Renal cortical epithelial cell (primary cell): ENCODE measurements around the gene OR51B6. TPM values are rescaled to one million over a fixed set of nuclear protein-coding genes. Genes with fewer than 3 reads are reported as not detected.
"Not testable (repeated sequence)": the region's sequence is repeated elsewhere in the genome, so short reads cannot be mapped to it uniquely, and the experiment has no call there.

Experiments used
- DNase-seq: peaks from one replicate; pipeline ENCODE4 v3.0.0-alpha.2; 2011; ENCODE audit warnings: low read depth
- total RNA-seq: library from RNA; depleted of rRNA; stranded (reverse); fragments of >200 nt; gene quantifications from 2 replicates; pipeline ENCODE4 v1.2.3, GENCODE V29; 2014

The OR51B6 gene
- total RNA-seq, 1 donor from 2014 or later = not detected

DNA sequence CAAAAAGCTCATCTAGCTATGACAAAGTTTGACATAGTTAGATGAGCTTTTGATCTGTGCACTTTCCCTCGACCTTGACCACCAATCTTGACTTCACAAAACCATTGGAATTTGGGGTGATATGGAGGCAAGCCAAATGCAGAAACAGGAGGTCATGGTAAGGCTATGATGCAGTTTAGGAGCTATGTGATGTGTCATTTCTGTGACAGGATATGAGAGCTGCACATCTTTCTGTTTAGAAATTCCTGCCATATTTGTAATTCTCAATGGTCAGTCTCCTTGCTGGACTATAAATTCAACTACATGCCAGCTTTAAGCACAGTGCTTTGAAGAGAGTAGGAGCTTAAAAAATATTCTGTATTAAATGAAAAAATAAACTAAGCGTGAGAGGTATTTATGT, 12.9 kb downstream of the OR51B6 start:
- peak; percentile 42 for DNase-seq

DNA sequence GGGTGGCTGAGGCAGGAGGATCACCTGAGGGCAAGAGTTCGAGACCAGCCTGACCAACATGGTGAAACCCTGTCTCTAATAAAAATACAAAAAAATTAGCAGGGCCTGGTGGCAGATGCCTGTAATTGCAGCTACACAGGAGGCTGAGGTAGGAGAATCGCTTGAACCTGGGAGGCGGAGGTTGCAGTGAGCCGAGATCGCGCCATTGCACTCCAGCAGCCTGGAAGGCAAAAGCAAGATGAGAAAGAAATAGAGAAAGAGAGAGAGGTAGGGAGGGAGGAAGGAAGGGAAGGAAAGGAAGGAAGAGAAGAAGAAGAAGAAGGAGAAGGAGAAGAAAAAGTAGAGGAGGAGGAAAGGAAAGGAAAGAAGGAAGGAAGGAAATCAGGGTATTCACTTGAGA, 15.1 kb downstream of the OR51B6 start:
- DNase-seq = not testable (repeated sequence)

DNA sequence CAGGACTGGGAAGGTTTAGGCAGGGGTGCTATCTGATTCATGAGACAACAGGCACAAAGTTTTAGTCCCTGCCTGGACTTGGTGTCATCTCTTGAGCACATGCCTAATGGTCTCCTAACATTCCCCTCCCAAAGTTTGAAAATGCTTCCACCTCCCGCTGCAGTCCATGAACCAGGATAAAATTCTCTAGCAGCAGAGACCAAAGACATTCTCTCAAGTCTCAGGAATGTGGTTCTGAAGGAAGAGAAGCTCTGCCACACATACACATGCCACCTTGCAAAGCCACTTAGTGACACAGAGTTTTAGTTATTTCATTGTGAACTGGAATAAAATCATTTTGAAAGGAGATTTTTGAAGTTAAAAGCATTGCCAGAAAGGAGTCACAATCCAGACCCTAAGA, 15.5 kb downstream of the OR51B6 start:
- no peak for DNase-seq

- peak; percentile 43 for DNase-seq
Observed at GRCh38 chr11:5367448-5368074, 16.3 kb downstream of the OR51B6 start.

DNA sequence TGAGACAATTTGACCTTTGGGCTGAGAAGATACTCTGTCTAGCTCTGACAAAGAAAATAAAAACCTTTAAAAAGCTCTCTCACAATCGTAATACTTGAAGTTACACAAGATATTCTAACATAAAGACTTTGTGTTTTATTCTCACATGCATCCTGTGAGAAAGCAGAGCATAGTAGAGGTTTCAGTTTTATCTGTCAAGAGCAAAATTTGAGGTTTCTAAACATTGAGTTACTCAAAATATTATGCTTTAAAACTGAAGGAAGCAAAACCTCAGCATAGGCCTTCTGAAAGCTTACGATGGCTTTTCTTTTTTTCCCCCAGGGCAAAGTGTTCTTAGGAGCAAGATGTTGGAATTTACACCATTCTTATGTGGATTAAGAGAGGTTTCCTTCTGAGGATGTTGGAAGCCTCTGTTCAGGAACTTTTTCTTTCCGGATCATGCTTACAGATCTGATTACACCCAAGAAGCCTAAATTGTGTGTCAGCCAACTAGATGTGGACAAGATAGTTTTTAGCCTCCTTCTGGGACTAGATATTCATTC, 17.3 kb downstream of the OR51B6 start:
- no peak for DNase-seq

GRCh38 chr11:5369789-5370188, 18.5 kb downstream of the OR51B6 start:
- DNase-seq = no peak

GRCh38 chr11:5380740-5381342, 29.5 kb downstream of the OR51B6 start:
- DNase-seq = peak; percentile 58

DNA sequence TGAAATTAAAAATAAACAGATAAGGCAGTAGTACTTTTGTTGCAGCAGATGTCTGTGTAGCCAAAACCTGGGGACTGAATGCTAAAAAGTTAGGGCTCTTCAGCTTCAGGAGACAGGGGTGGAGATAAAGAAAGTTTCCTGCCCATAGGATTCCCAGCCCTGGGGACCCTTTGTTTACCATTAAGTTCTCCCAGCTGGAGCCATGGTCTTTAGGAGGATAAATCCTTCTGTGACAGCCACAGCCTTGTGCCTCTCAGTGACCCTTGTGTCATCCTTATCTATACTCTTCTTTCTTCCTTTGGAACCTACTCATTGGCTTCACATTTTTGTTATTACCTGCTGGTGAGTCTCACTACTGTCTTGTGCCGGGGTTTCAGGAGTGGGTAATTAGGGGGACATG, 32.3 kb downstream of the OR51B6 start, which contains the start of gene OR51M1:
Gene OR51M1, plus strand, starts transcription at position 237 of the 400 bp plus-strand sequence. CDS start 5,587 bp downstream, outside the sequence.
- no peak for DNase-seq

GRCh38 chr11:5384335-5384734, 33.0 kb downstream of the OR51B6 start:
- no peak for DNase-seq

DNA sequence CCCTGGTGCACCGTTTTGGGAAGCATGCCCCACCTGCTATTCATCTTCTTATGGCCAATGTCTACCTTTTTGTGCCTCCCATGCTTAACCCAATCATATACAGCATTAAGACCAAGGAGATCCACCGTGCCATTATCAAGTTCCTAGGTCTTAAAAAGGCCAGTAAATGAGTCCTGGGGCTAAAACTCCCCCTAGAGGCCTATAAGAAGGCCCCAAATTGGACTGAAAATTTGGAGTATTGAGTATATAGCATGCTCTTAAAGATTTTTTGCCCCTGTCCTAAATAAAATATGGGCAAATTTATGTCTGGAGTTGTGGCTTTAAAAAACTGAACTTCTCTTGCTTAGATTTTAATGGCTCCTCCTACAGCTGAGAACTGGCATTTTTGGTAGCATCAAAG, 38.9 kb downstream of the OR51B6 start:
- DNase-seq = no peak

DNA sequence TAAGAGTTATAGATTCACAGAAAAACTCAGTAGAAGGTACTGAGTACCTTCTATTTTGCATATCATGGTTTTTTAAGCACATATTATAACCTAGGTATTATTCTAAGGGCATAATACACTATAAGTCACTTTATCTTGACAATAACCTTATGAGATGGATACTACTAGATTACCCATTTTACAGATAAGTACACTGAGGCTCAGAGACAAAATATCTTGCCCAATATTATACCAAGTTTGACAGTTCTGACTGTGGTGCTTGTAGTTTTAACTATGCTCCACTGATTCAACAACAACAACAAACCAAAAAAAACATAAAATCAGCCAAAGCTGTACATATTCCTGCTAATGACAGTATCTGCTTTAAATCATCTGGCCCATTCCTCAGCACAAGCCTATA, 42.8 kb downstream of the OR51B6 start:
- DNase-seq = no peak

- DNase-seq = no peak
Observed at GRCh38 chr11:5398936-5399335, 47.6 kb downstream of the OR51B6 start.

Other genes with a start within 250 kb of the OR51B6 start
- not detected in 2 replicates for gene OR52A5, start 213.2 kb upstream of the OR51B6 start, total RNA-seq
- gene OR52A1, start 196.8 kb upstream of the OR51B6 start, total RNA-seq = not detected in 2 replicates
- gene OR51V1, start 150.8 kb upstream of the OR51B6 start, total RNA-seq = not detected in 2 replicates
- gene HBB, start 124.4 kb upstream of the OR51B6 start, total RNA-seq = not detected in 2 replicates
- not detected in 2 replicates for gene HBD, start 117.0 kb upstream of the OR51B6 start, total RNA-seq
- gene HBG1, start 101.7 kb upstream of the OR51B6 start, total RNA-seq = not detected in 2 replicates
- not detected in 2 replicates for gene HBG2, start 96.7 kb upstream of the OR51B6 start, total RNA-seq
- gene HBE1, start 81.6 kb upstream of the OR51B6 start, total RNA-seq = not detected in 2 replicates
- not detected in 2 replicates for gene OR51B4, start 49.6 kb upstream of the OR51B6 start, total RNA-seq
- gene OR51B2, start 27.2 kb upstream of the OR51B6 start, total RNA-seq = not detected in 2 replicates
- 0.15 TPM in 1 of 2 replicates, not detected in the other for gene OR51B5, start 8.0 kb upstream of the OR51B6 start, total RNA-seq
- not detected in 2 replicates for gene OR51M1, start 32.3 kb downstream of the OR51B6 start, total RNA-seq
- gene OR51Q1, start 70.6 kb downstream of the OR51B6 start, total RNA-seq = not detected in 2 replicates
- gene OR51I1, start 90.0 kb downstream of the OR51B6 start, total RNA-seq = 0.20 TPM in 1 of 2 replicates, not detected in the other
- gene OR51I2, start 97.8 kb downstream of the OR51B6 start, total RNA-seq = not detected in 2 replicates
- gene OR52D1, start 137.2 kb downstream of the OR51B6 start, total RNA-seq = 0.10 TPM in 1 of 2 replicates, not detected in the other
- 0.05 TPM in 1 of 2 replicates, not detected in the other for gene UBQLN3, start 158.4 kb downstream of the OR51B6 start, total RNA-seq
- gene UBQLNL, start 165.2 kb downstream of the OR51B6 start, total RNA-seq = 0.30 TPM in 1 of 2 replicates, not detected in the other
- gene OR52H1, start 197.0 kb downstream of the OR51B6 start, total RNA-seq = 0.10 TPM in 1 of 2 replicates, not detected in the other
- gene OR52B6, start 229.4 kb downstream of the OR51B6 start, total RNA-seq = not detected in 2 replicates
- 10.4 and 19.5 TPM in 2 replicates for gene TRIM6, start 245.1 kb downstream of the OR51B6 start, total RNA-seq